Stimulated activated CD8-positive, alpha-beta memory T cell treated with anti-CD3 and anti-CD28 coated beads, Interleukin-7, amount 100 ng/mL, for 24 hours (primary cell): ENCODE results near the gene EXOC1L.

ENCODE experiments used
- DNase-seq: peaks from one replicate; pipeline ENCODE4 v3.0.0-alpha.2; 2020; ENCODE audit warnings: low read depth

The EXOC1L gene

GRCh38 chr4:55819634-55820033 is at the start of gene EXOC1L:
Gene EXOC1L (plus strand): TSS chr4:55819790. CDS start chr4:55820027, 237 bp downstream.
- DNase-seq = no peak

GRCh38 chr4:55770662-55771061 is 48.9 kb upstream of the EXOC1L start:
- no peak for DNase-seq

GRCh38 chr4:55781341-55781740 is 38.2 kb upstream of the EXOC1L start:
- DNase-seq = no peak

GRCh38 chr4:55781812-55782211 is 37.8 kb upstream of the EXOC1L start:
- no peak for DNase-seq

- no peak for DNase-seq
Measured at GRCh38 chr4:55783584-55783983, 36.0 kb upstream of the EXOC1L start.

- DNase-seq = no peak
Measured at GRCh38 chr4:55784747-55785146, 34.8 kb upstream of the EXOC1L start.

GRCh38 chr4:55791666-55792065 is 27.9 kb upstream of the EXOC1L start:
- DNase-seq = no peak

GRCh38 chr4:55793479-55793878 is 26.1 kb upstream of the EXOC1L start:
- DNase-seq = no peak

GRCh38 chr4:55794053-55794452 is 25.5 kb upstream of the EXOC1L start:
- DNase-seq = no peak

GRCh38 chr4:55795341-55795740 is 24.2 kb upstream of the EXOC1L start:
- DNase-seq = no peak

- DNase-seq = no peak
Measured at GRCh38 chr4:55801498-55801897, 18.1 kb upstream of the EXOC1L start.

GRCh38 chr4:55807556-55807955 is 12.0 kb upstream of the EXOC1L start:
- DNase-seq = no peak

GRCh38 chr4:55808186-55808585 is 11.4 kb upstream of the EXOC1L start:
- no peak for DNase-seq

- no peak for DNase-seq
Measured at GRCh38 chr4:55808632-55809031, 11.0 kb upstream of the EXOC1L start.

GRCh38 chr4:55817691-55818090 is 1.9 kb upstream of the EXOC1L start:
- DNase-seq = no peak

GRCh38 chr4:55820279-55820678 is 689 bp downstream of the EXOC1L start:
- no peak for DNase-seq

- no peak for DNase-seq
Measured at GRCh38 chr4:55822329-55822728, 2.7 kb downstream of the EXOC1L start.

GRCh38 chr4:55824865-55825264 is 5.3 kb downstream of the EXOC1L start:
- DNase-seq = no peak

GRCh38 chr4:55826986-55827385 is 7.4 kb downstream of the EXOC1L start:
- DNase-seq = no peak

- no peak for DNase-seq
Measured at GRCh38 chr4:55827582-55827981, 8.0 kb downstream of the EXOC1L start.

GRCh38 chr4:55830048-55830447 is 10.5 kb downstream of the EXOC1L start:
- no peak for DNase-seq

GRCh38 chr4:55830716-55831115 is 11.1 kb downstream of the EXOC1L start:
- no peak for DNase-seq

- no peak for DNase-seq
Measured at GRCh38 chr4:55834086-55834795, 14.7 kb downstream of the EXOC1L start.

GRCh38 chr4:55837903-55838302 is 18.3 kb downstream of the EXOC1L start:
- no peak for DNase-seq
